Uterus (tissue), 4 donors: ENCODE measurements around the gene SIX2. TPM values are rescaled to one million over a fixed set of nuclear protein-coding genes. Genes with fewer than 3 reads are reported as not detected.

ENCODE experiments used
- DNase-seq, 2 donors: peaks; one replicate each; pipeline ENCODE4 v3.0.0-alpha.2; 2019 to 2020
- H3K27ac ChIP-seq, 2 donors: fragments of 200-600 bp; sonication (generic); 1 replicate in 1 of 2; 2 replicates in 1 of 2; pipeline ENCODE4 v1.5.1; 2016 to 2018
- H3K27me3 ChIP-seq, 2 donors: fragments of 200-600 bp; sonication (generic); one replicate each; pipeline ENCODE4 v1.5.1; 2018 to 2019; ENCODE audit warnings: control low read depth in 1 of 2
- H3K36me3 ChIP-seq, 2 donors: fragments of 200-600 bp; sonication (generic); one replicate each; pipeline ENCODE4 v1.5.1; 2019; ENCODE audit warnings: control low read depth in 1 of 2
- H3K4me1 ChIP-seq, 2 donors: fragments of 200-600 bp; sonication (generic); one replicate each; pipeline ENCODE4 v1.5.1; 2018 to 2019; ENCODE audit warnings: control low read depth in 1 of 2
- H3K4me3 ChIP-seq, 2 donors: fragments of 200-600 bp; sonication (generic); 1 replicate in 1 of 2; 2 replicates in 1 of 2; pipeline ENCODE4 v1.5.1; 2018 to 2019; ENCODE audit warnings: mild to moderate bottlenecking in 1 of 2
- H3K9me3 ChIP-seq, 2 donors: fragments of 200-600 bp; sonication (generic); one replicate each; pipeline ENCODE4 v1.5.1; 2019; ENCODE audit warnings: control low read depth in 1 of 2
- CTCF ChIP-seq, 4 experiments: fragments of 200-600 bp in 2 of 4; fragments of 450-650 bp in 2 of 4; sonication (generic) in 2 of 4; IDR thresholded peaks; one replicate each; pipeline ENCODE4 v1.5.1; 2016 to 2019; ENCODE audit warnings: antibody characterized with exemption in 4 of 4, mild to moderate bottlenecking in 2 of 4, moderate library complexity in 1 of 4
- POLR2A ChIP-seq, 2 donors: fragments of 450-650 bp; IDR thresholded peaks; one replicate each; pipeline ENCODE4 v1.6.1; 2016; ENCODE audit warnings: antibody characterized with exemption in 2 of 2, mild to moderate bottlenecking in 1 of 2, moderate library complexity in 1 of 2
- intact Hi-C: fragments of 100-400 bp; cut with DNase I; formaldehyde crosslinking; loops from one replicate; pipeline ENCODE4 v1.15.1; 2023; ENCODE audit warnings: low total_unique reads
- total RNA-seq, 4 donors: library from RNA; depleted of rRNA in 3 of 4; stranded (reverse); fragments of >200 nt in 3 of 4; gene quantifications; one replicate each; pipeline versions ENCODE4 v1.1.0 to v1.2.4, GENCODE V29; 2014 to 2023
- donor health status: DM: yes; HTN: yes; CAD: no.

SIX2 gene
- total RNA-seq, 4 donors from 2014 or later = 0.24 to 0.48 TPM; not detected in 2

- H3K27me3 ChIP-seq = no peaks in the 10 kb centered on the region
- H3K4me3 ChIP-seq = no peak overlapping the region
- H3K4me1 ChIP-seq = no peaks in the 10 kb centered on the region
- DNase-seq = no peak
- no peaks in the 10 kb centered on the region for H3K9me3 ChIP-seq
- intact Hi-C loops = no loop called here
- no peaks in the 10 kb centered on the region for H3K36me3 ChIP-seq
- H3K27ac ChIP-seq = no peak overlapping the region
- TF ChIP-seq CTCF (IDR thresholded peaks at IDR 0.05) (no peak), POLR2A (IDR thresholded peaks at IDR 0.05) (no peak)
Measured at GRCh38 chr2:44974064-44974715, 35.1 kb downstream of the SIX2 start.

GRCh38 chr2:44972771-44973535, 36.3 kb downstream of the SIX2 start:
- H3K27me3 ChIP-seq = no peaks in the 10 kb centered on the region
- H3K9me3 ChIP-seq = no peaks in the 10 kb centered on the region
- H3K4me1 ChIP-seq = no peaks in the 10 kb centered on the region
- intact Hi-C loops = no loop called here
- no peak overlapping the region for H3K4me3 ChIP-seq
- no peak for DNase-seq
- TF ChIP-seq POLR2A (IDR thresholded peaks at IDR 0.05) (no peak), CTCF (IDR thresholded peaks at IDR 0.05) (no peak)
- no peak overlapping the region for H3K27ac ChIP-seq
- H3K36me3 ChIP-seq = no peaks in the 10 kb centered on the region

GRCh38 chr2:44970846-44971450, 38.3 kb downstream of the SIX2 start:
- TF ChIP-seq CTCF (IDR thresholded peaks at IDR 0.05) = no peak
- no peak for TF ChIP-seq POLR2A (IDR thresholded peaks at IDR 0.05)
- intact Hi-C loops = no loop called here
- Histone ChIP-seq H3K36me3 (no peaks in the 10 kb centered on the region), H3K27ac (no peak overlapping the region), H3K4me1 (no peaks in the 10 kb centered on the region), H3K27me3 (no peaks in the 10 kb centered on the region), H3K9me3 (no peaks in the 10 kb centered on the region), H3K4me3 (no peak overlapping the region)
- no peak for DNase-seq

- Histone ChIP-seq H3K4me3 (no peak overlapping the region), H3K27me3 (no peaks in the 10 kb centered on the region), H3K27ac (no peak overlapping the region), H3K36me3 (no peaks in the 10 kb centered on the region), H3K9me3 (no peaks in the 10 kb centered on the region), H3K4me1 (no peaks in the 10 kb centered on the region)
- TF ChIP-seq POLR2A (IDR thresholded peaks at IDR 0.05) (no peak), CTCF (IDR thresholded peaks at IDR 0.05) (no peak)
- no peak for DNase-seq
- intact Hi-C loops = no loop called here
Measured at GRCh38 chr2:44969936-44970335, 39.3 kb downstream of the SIX2 start.
